Stimulated activated CD4-positive, alpha-beta T cell treated with anti-CD3 and anti-CD28 coated beads, TNF-alpha, amount 100 ng/mL, for 24 hours (primary cell): Measurements from ENCODE around the gene SYNE2.

ENCODE experiments used
- DNase-seq, 3 experiments: peaks; one replicate each; pipeline ENCODE4 v3.0.0-alpha.2; 2020; ENCODE audit warnings: low read depth in 3 of 3

The SYNE2 gene

GRCh38 chr14:64249363-64249762 is 396.6 kb downstream of the SYNE2 start:
- no peak for DNase-seq

- no peak for DNase-seq
These were observed 400.9 kb downstream of the SYNE2 start for GRCh38 chr14:64253672-64254071.

- DNase-seq = no peak
These were observed 403.0 kb downstream of the SYNE2 start for GRCh38 chr14:64255756-64256155.

GRCh38 chr14:64260418-64260817 is 407.6 kb downstream of the SYNE2 start:
- DNase-seq = no peak

- DNase-seq = no peak
These were observed 412.4 kb downstream of the SYNE2 start for GRCh38 chr14:64265222-64265621.

GRCh38 chr14:64266239-64266638 is 413.4 kb downstream of the SYNE2 start:
- DNase-seq = no peak

- DNase-seq = no peak
These were observed 419.2 kb downstream of the SYNE2 start for GRCh38 chr14:64272019-64272418.
